Endothelial cell of umbilical vein (primary cell): ENCODE measurements around the gene CAPN12. TPM values are rescaled to one million over a fixed set of nuclear protein-coding genes. Genes with fewer than 3 reads are reported as not detected.

Experiments
- BruUV-seq: library from RNA; stranded (reverse); fragments of 400-500 nt; replicated peaks from 2 replicates; lab custom pipeline; 2021; lab: Mats Ljungman, UMichigan
- CTCF ChIA-PET: fragments of 300-600, 350-600 bp; sonication (Branson Sonifier 250); formaldehyde crosslinking; loops from one replicate; lab custom pipeline; 2021; ENCODE audit warnings: antibody characterized with exemption, inconsistent platforms; lab: Charles Lee
- POLR2A ChIA-PET: fragments of 300-600, 350-600 bp; sonication (Branson Sonifier 250); formaldehyde crosslinking; loops from one replicate; lab custom pipeline; 2021; ENCODE audit warnings: antibody characterized with exemption, inconsistent platforms; lab: Charles Lee
- DNase-seq: peaks from one replicate; pipeline ENCODE4 v3.0.0-alpha.2; 2011; ENCODE audit warnings: low read depth, low spot score
- FAIRE-seq: peaks from 2 replicates; lab custom pipeline; 2011; peaks lifted over from hg19 to GRCh38; lab: Jason Lieb, UNC
- H2AFZ ChIP-seq: 2 replicates; pipeline ENCODE4 v1.6.0; 2012; ENCODE audit warnings: low read depth, low read length, control low read depth, inconsistent platforms
- H3K27ac ChIP-seq: 2 replicates; pipeline ENCODE4 v1.5.1; 2011; ENCODE audit warnings: low read depth, mild to moderate bottlenecking, control low read depth, low read length, moderate library complexity; ENCODE audit not compliant: insufficient read depth
- H3K27me3 ChIP-seq, 2 experiments: 2 replicates each; pipeline versions ENCODE4 v1.6.0 to v1.6.1; 2011; ENCODE audit warnings: low read length in 2 of 2, mixed read lengths in 1 of 2; ENCODE audit not compliant: control insufficient read depth in 2 of 2, insufficient read depth in 2 of 2
- H3K36me3 ChIP-seq, 2 experiments: 2 replicates in 1 of 2; 3 replicates in 1 of 2; pipeline ENCODE4 v1.5.1; 2011; ENCODE audit warnings: low read length in 2 of 2, mild to moderate bottlenecking in 1 of 2, moderate library complexity in 1 of 2; ENCODE audit not compliant: control insufficient read depth in 2 of 2, insufficient read depth in 2 of 2; ENCODE audit errors: extremely low read depth in 1 of 2
- H3K4me1 ChIP-seq: 3 replicates; pipeline ENCODE4 v1.5.1; 2011; ENCODE audit warnings: mild to moderate bottlenecking, low read length; ENCODE audit not compliant: control insufficient read depth, insufficient read depth; ENCODE audit errors: extremely low read depth
- H3K4me2 ChIP-seq: 2 replicates; pipeline ENCODE4 v1.6.1; 2011; ENCODE audit warnings: low read length, control low read depth, mixed read lengths; ENCODE audit not compliant: insufficient read depth
- H3K4me3 ChIP-seq, 3 experiments: fragments of 200-600 bp in 1 of 3; sonication (generic), shearing (Covaris generic) in 1 of 3; replicated peaks in 1 of 3; 2 replicates each; pipeline ENCODE4 v1.5.1; 2011 to 2016; ENCODE audit warnings: control low read depth in 3 of 3, low read length in 3 of 3, mild to moderate bottlenecking in 2 of 3, inconsistent platforms in 1 of 3, low read depth in 1 of 3, moderate library complexity in 1 of 3; ENCODE audit not compliant: insufficient read depth in 1 of 3
- H3K79me2 ChIP-seq: 2 replicates; pipeline ENCODE4 v1.6.0; 2012; ENCODE audit warnings: low read length, inconsistent platforms; ENCODE audit not compliant: control insufficient read depth, insufficient read depth
- H3K9ac ChIP-seq: replicated peaks from 2 replicates; pipeline ENCODE3; 2011; ENCODE audit warnings: low read length, control low read depth; ENCODE audit not compliant: insufficient read depth; ENCODE audit errors: extremely low read depth
- H3K9me1 ChIP-seq: replicated peaks from 3 replicates; pipeline ENCODE4 v1.6.0; 2011; ENCODE audit warnings: mild to moderate bottlenecking, low read length; ENCODE audit not compliant: control insufficient read depth, insufficient read depth; ENCODE audit errors: extremely low read depth
- H3K9me3 ChIP-seq: replicated peaks from 2 replicates; pipeline ENCODE4 v1.5.1; 2012; ENCODE audit warnings: low read length, inconsistent platforms; ENCODE audit not compliant: control insufficient read depth, insufficient read depth
- H4K20me1 ChIP-seq: replicated peaks from 2 replicates; pipeline ENCODE3; 2011; ENCODE audit warnings: mild to moderate bottlenecking, low read length; ENCODE audit not compliant: control insufficient read depth, insufficient read depth; ENCODE audit errors: extremely low read depth
- EZH2 ChIP-seq: IDR thresholded peaks from 2 replicates; pipeline ENCODE4 v1.6.1; 2012; ENCODE audit warnings: borderline replicate concordance, low read depth, mild to moderate bottlenecking, moderate library complexity, low read length, inconsistent platforms; ENCODE audit not compliant: severe bottlenecking
- FOS ChIP-seq: IDR thresholded peaks from 2 replicates; pipeline ENCODE4 v1.6.1; 2011; ENCODE audit warnings: mild to moderate bottlenecking, low read length, moderate library complexity, borderline replicate concordance; ENCODE audit not compliant: insufficient read depth
- GATA2 ChIP-seq: IDR thresholded peaks from 2 replicates; pipeline ENCODE4 v1.7.0; 2011; ENCODE audit warnings: low read depth, mild to moderate bottlenecking, moderate library complexity, mixed read lengths, low read length; ENCODE audit not compliant: insufficient read length, insufficient read depth
- JUN ChIP-seq: IDR thresholded peaks from 2 replicates; pipeline ENCODE4 v1.6.1; 2011; ENCODE audit warnings: borderline replicate concordance, low read depth; ENCODE audit not compliant: insufficient read length, insufficient read depth
- MYC ChIP-seq: IDR thresholded peaks from one replicate; pipeline ENCODE4 v1.6.1; 2011; ENCODE audit warnings: mild to moderate bottlenecking, low read depth, low read length
- POLR2A ChIP-seq: IDR thresholded peaks from 2 replicates; pipeline ENCODE4 v1.6.1; 2012; ENCODE audit warnings: low read depth, mild to moderate bottlenecking, control low read depth, low read length
- POLR2AphosphoS5 ChIP-seq: IDR thresholded peaks from 2 replicates; pipeline ENCODE4 v1.6.1; 2012; ENCODE audit warnings: low read depth, mild to moderate bottlenecking, control low read depth, low read length, moderate library complexity; ENCODE audit not compliant: insufficient read depth
- dilution Hi-C: fragments of 300-500 bp; cut with MboI; formaldehyde crosslinking; loops from one replicate; pipeline ENCODE4 v1.15.0; 2019; ENCODE audit warnings: low sequenced_read_pairs; ENCODE audit not compliant: extremely low pct_ligation_motif_present
- intact Hi-C: fragments of 100-400 bp; cut with micrococcal nuclease; formaldehyde crosslinking; loops from one replicate; pipeline ENCODE4 v1.10.0; 2022
- polyA plus RNA-seq, 4 experiments: library from polyadenylated mRNA; depleted of rRNA in 3 of 4; stranded (reverse) in 3 of 4; unstranded in 1 of 4; fragments of >200 nt; gene quantifications; 2 replicates each; pipeline versions ENCODE4 v1.2.1 to v1.2.3, GENCODE V29; 2011 to 2012; ENCODE audit warnings: missing spikeins in 1 of 4
- total RNA-seq: library from RNA; stranded (reverse); gene quantifications from 2 replicates; pipeline ENCODE4 v1.2.3, GENCODE V29; 2021
- TF ChIP-seq, protein P1 (sequence below), 2 donors: IDR thresholded peaks; 1 replicate in 1 of 2; 2 replicates in 1 of 2; pipeline ENCODE4 v1.5.1; 2011; ENCODE audit warnings: low read length in 2 of 2, mild to moderate bottlenecking in 2 of 2, moderate library complexity in 2 of 2, control low read depth in 1 of 2, inconsistent platforms in 1 of 2, low read depth in 1 of 2; ENCODE audit not compliant: insufficient read depth in 1 of 2; ENCODE audit errors: extremely low read depth in 1 of 2
- TF ChIP-seq, protein P2 (sequence below): IDR thresholded peaks from 2 replicates; pipeline ENCODE4 v1.6.1; 2011; ENCODE audit not compliant: insufficient read depth, insufficient read length

Gene CAPN12
- total and polyA plus RNA-seq, 2 donors (not counting 3 experiments of a cell fraction or from before 2014, with no cell fraction given): 0.35 TPM; not detected in 1

DNA sequence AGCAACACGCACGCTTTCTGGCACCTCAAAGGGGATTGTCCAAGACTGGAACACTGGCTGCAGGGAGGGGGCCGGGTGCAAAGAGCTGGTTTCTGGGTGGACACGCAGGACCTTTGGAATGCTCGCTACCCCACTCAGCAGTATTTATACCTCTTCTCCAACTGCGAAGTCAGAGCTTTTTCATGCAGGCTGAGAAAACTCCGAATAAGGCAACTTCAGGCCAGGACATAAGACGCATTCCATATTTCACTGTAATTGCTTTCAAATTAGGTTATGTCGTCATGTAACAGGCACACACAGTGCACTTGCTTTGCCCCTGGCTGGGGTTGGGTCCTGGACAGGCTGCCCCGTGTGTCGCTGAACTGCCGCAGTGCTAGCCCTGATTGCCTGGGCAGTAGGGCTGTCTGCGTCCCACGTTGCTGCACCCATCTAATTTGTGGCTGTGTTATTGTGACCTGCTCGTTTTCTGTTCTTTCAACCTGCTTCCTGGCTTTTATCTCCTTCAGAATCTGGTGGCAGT lies 52.3 kb downstream of the CAPN12 start:
- FAIRE-seq (no peak), DNase-seq (no peak)
- intact Hi-C loops: loop anchor here (2.0 kb wide), 2 partner anchors 15 to 33 kb away; no protein-coding TSS in a partner anchor
- Histone ChIP-seq H3K79me2 (peaks cover 96% of the 10 kb centered on the region), H3K4me3 (no peak overlapping the region), H3K9me3 (no peaks in the 10 kb centered on the region), H3K27ac (peak overlapping the region; percentile 99), H3K9me1 (no peaks in the 10 kb centered on the region), H2AFZ (no peak overlapping the region), H3K36me3 (peaks cover 0 to 2% of the 10 kb centered on the region in 2 experiments), H4K20me1 (no peaks in the 10 kb centered on the region), H3K9ac (no peak overlapping the region), H3K4me2 (no peak overlapping the region), H3K27me3 (no peaks in the 10 kb centered on the region), H3K4me1 (peaks cover 40% of the 10 kb centered on the region)
- dilution Hi-C loops: no loop called here
- no TSS peak for BruUV-seq
- ChIA-PET POLR2A (interaction anchor here (0.5 to 1.6 kb wide), 2 partner anchors 33 to 222 kb away, joined by 3 to 4 read pairs; no protein-coding TSS in a partner anchor), CTCF (no interaction called here)
- TF ChIP-seq GATA2: no peak
- TF ChIP-seq POLR2AphosphoS5: no peak
- TF ChIP-seq, protein P1, sequence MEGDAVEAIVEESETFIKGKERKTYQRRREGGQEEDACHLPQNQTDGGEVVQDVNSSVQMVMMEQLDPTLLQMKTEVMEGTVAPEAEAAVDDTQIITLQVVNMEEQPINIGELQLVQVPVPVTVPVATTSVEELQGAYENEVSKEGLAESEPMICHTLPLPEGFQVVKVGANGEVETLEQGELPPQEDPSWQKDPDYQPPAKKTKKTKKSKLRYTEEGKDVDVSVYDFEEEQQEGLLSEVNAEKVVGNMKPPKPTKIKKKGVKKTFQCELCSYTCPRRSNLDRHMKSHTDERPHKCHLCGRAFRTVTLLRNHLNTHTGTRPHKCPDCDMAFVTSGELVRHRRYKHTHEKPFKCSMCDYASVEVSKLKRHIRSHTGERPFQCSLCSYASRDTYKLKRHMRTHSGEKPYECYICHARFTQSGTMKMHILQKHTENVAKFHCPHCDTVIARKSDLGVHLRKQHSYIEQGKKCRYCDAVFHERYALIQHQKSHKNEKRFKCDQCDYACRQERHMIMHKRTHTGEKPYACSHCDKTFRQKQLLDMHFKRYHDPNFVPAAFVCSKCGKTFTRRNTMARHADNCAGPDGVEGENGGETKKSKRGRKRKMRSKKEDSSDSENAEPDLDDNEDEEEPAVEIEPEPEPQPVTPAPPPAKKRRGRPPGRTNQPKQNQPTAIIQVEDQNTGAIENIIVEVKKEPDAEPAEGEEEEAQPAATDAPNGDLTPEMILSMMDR (IDR thresholded peaks at IDR 0.05; ENCODE audit: extremely low read depth in 1 of 2, insufficient read depth in 1 of 2, low read depth in 1 of 2, low read length in 2 of 2): no peak
- no peak for TF ChIP-seq MYC
- TF ChIP-seq, protein P2, sequence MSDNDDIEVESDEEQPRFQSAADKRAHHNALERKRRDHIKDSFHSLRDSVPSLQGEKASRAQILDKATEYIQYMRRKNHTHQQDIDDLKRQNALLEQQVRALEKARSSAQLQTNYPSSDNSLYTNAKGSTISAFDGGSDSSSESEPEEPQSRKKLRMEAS: no peak
- TF ChIP-seq FOS: no peak
- TF ChIP-seq JUN: no peak
- TF ChIP-seq POLR2A: no peak
- TF ChIP-seq EZH2: no peak
